Activated B cell treated with CpG ODN at 0.5 μM for 24 hours (primary cell): ENCODE results near the gene ACBD5. TPM values are rescaled to one million over a fixed set of nuclear protein-coding genes. Genes with fewer than 3 reads are reported as not detected.

Experiments
- ATAC-seq: fragments of 200-7000 bp; cut with Tn5 transposase; one replicate; pipeline ENCODE4 v1.10.0; 2021; ENCODE audit warnings: low read depth, mild to moderate bottlenecking, moderate library complexity
- CTCF ChIA-PET: fragments of 350-600 bp; sonication (Branson Sonifier 250); formaldehyde crosslinking; loops from one replicate; lab custom pipeline; 2021; ENCODE audit warnings: antibody characterized with exemption; lab: Charles Lee
- POLR2A ChIA-PET: fragments of 350-600 bp; sonication (Branson Sonifier 250); formaldehyde crosslinking; loops from one replicate; lab custom pipeline; 2021; ENCODE audit warnings: antibody characterized with exemption; lab: Charles Lee
- DNase-seq: peaks from one replicate; pipeline ENCODE4 v3.0.0; 2022
- H3K27ac Mint-ChIP-seq: one replicate; pipeline ENCODE4 v1.8.0; 2020; ENCODE audit warnings: mixed read lengths
- H3K27me3 Mint-ChIP-seq: one replicate; pipeline ENCODE4 v1.8.0; 2021; ENCODE audit warnings: mixed read lengths
- H3K36me3 Mint-ChIP-seq: one replicate; pipeline ENCODE4 v1.8.0; 2021; ENCODE audit warnings: low read depth, mixed read lengths
- H3K4me1 Mint-ChIP-seq: one replicate; pipeline ENCODE4 v1.8.0; 2021; ENCODE audit warnings: mixed read lengths
- H3K4me3 Mint-ChIP-seq: one replicate; pipeline ENCODE4 v1.8.0; 2020; ENCODE audit warnings: mild to moderate bottlenecking, mixed read lengths
- H3K9me3 Mint-ChIP-seq: one replicate; pipeline ENCODE4 v1.8.0; 2020; ENCODE audit warnings: mixed read lengths
- intact Hi-C: fragments of 100-400 bp; cut with micrococcal nuclease; formaldehyde crosslinking; loops from one replicate; pipeline ENCODE4 v1.15.1; 2024
- total RNA-seq: library from RNA; stranded (reverse); gene quantifications from 2 replicates; pipeline ENCODE4 v1.2.3, GENCODE V29; 2022
- TF ChIP-seq, protein P1 (sequence below): fragments of 200-600 bp; IDR thresholded peaks from one replicate; pipeline ENCODE4 v1.8.0; 2022; ENCODE audit warnings: antibody characterized with exemption, mild to moderate bottlenecking

Gene ACBD5
- total RNA-seq, 1 donor from 2014 or later = 19.8 TPM

GRCh38 chr10:27258838-27259812 lies 18.5 kb upstream of the ACBD5 start:
- no peak overlapping the region for H3K27ac Mint-ChIP-seq

DNA sequence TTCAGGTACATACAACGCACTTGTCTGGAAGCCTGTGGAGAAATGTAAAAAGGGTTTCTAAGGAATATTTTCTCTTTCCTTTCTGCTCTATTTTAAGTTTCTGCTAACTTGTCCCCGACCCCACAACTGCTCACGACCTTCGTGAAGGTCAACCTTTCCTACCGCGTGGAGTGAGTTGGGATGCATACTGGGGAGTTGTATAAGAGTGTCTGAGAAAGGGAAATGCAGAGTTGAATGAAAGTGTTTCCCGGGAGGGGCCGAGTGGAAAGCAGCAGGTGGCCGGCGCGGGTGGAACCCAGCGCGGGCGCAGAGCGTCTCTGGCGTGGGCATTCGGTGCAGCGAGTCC lies 17.9 kb upstream of the ACBD5 start:
- TF ChIP-seq, protein P1, sequence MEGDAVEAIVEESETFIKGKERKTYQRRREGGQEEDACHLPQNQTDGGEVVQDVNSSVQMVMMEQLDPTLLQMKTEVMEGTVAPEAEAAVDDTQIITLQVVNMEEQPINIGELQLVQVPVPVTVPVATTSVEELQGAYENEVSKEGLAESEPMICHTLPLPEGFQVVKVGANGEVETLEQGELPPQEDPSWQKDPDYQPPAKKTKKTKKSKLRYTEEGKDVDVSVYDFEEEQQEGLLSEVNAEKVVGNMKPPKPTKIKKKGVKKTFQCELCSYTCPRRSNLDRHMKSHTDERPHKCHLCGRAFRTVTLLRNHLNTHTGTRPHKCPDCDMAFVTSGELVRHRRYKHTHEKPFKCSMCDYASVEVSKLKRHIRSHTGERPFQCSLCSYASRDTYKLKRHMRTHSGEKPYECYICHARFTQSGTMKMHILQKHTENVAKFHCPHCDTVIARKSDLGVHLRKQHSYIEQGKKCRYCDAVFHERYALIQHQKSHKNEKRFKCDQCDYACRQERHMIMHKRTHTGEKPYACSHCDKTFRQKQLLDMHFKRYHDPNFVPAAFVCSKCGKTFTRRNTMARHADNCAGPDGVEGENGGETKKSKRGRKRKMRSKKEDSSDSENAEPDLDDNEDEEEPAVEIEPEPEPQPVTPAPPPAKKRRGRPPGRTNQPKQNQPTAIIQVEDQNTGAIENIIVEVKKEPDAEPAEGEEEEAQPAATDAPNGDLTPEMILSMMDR = no peak
- DNase-seq = no peak
- Mint-ChIP-seq H3K4me1 (peaks cover 22% of the 10 kb centered on the region), H3K27me3 (peaks cover 40% of the 10 kb centered on the region), H3K9me3 (no peaks in the 10 kb centered on the region), H3K36me3 (no peaks in the 10 kb centered on the region), H3K27ac (no peak overlapping the region), H3K4me3 (peak overlapping the region; percentile 80)
- intact Hi-C loops = loop anchor here (2.0 kb wide), 1 partner anchor 16 kb away; no protein-coding TSS in a partner anchor
- ChIA-PET POLR2A (no interaction called here), CTCF (interaction anchor here (1.7 kb wide), 1 partner anchor 35 kb away, joined by 3 read pairs; no protein-coding TSS in a partner anchor)
- no peak for ATAC-seq

More at GRCh38 chr10:27258838-27259812, 18.5 kb upstream of the ACBD5 start:
- Mint-ChIP-seq H3K9me3 (no peaks in the 10 kb centered on the region), H3K4me3 (peak overlapping the region; percentile 82), H3K36me3 (no peaks in the 10 kb centered on the region), H3K4me1 (peaks cover 20% of the 10 kb centered on the region), H3K27me3 (peaks cover 42% of the 10 kb centered on the region)
- peak; percentile 29 for DNase-seq
- intact Hi-C loops = loop anchor here (2.0 kb wide), 1 partner anchor 16 kb away; no protein-coding TSS in a partner anchor
- ChIA-PET POLR2A (interaction anchor here (1.6 kb wide), 1 partner anchor 17 kb away, joined by 5 read pairs; no protein-coding TSS in a partner anchor), CTCF (interaction anchor here (1.7 kb wide), 1 partner anchor 35 kb away, joined by 3 read pairs; no protein-coding TSS in a partner anchor)
- peak; percentile 62 for ATAC-seq
- TF ChIP-seq, protein P1 = no peak

GRCh38 chr10:27256299-27257189 lies 15.9 kb upstream of the ACBD5 start:
- TF ChIP-seq, protein P1 = no peak
- ChIA-PET POLR2A (interaction anchor here (1.5 kb wide), 1 partner anchor 14 kb away, joined by 10 read pairs; no protein-coding TSS in a partner anchor), CTCF (no interaction called here)
- no peaks in the 10 kb centered on the region for H3K36me3 Mint-ChIP-seq
- H3K4me3 Mint-ChIP-seq = no peak overlapping the region
- DNase-seq (no peak), ATAC-seq (no peak)
- H3K27me3 Mint-ChIP-seq = peaks cover 34% of the 10 kb centered on the region
- peaks cover 27% of the 10 kb centered on the region for H3K4me1 Mint-ChIP-seq
- H3K9me3 Mint-ChIP-seq = no peaks in the 10 kb centered on the region
- no peak overlapping the region for H3K27ac Mint-ChIP-seq
- intact Hi-C loops = no loop called here

DNA sequence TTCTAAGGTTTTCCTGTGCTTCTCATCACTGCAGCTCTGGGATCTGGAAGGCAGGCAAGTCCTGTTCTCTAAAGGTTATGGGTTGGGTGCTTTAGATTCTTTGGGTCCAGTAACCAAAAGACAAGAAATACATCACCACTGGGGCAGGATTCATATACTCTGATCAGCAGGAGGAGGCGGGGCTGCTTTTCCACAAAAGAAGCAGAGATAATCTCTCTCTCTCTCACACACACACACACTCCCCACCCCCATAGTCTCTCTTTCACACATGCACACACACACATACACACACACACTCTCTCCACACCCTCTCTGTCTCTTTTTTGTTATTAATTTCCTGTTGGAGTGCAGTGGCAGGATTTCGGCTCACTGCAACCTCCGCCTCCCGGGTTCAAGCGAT lies 13.0 kb upstream of the ACBD5 start:
- POLR2A ChIA-PET = interaction anchor here (0.7 to 1.9 kb wide), 4 partner anchors 11 to 251 kb away, joined by 5 to 11 read pairs (median 7); partner anchors contain the start of gene RAB18

More for the DNA sequence above, 13.0 kb upstream of the ACBD5 start:
- H3K27ac Mint-ChIP-seq = no peak overlapping the region
- no peaks in the 10 kb centered on the region for H3K9me3 Mint-ChIP-seq
- CTCF ChIA-PET = no interaction called here
- TF ChIP-seq, protein P1 = no peak
- intact Hi-C loops = no loop called here
- H3K4me3 Mint-ChIP-seq = peak overlapping the region; percentile 36
- H3K4me1 Mint-ChIP-seq = peaks cover 19% of the 10 kb centered on the region
- DNase-seq (no peak), ATAC-seq (no peak)
- H3K27me3 Mint-ChIP-seq = peaks cover 18% of the 10 kb centered on the region
- H3K36me3 Mint-ChIP-seq = no peaks in the 10 kb centered on the region
